ENCODE results near the gene CSMD2. TPM values are rescaled to one million over a fixed set of nuclear protein-coding genes. Genes with fewer than 3 reads are reported as not detected.

The CSMD2 gene
- total and polyA plus RNA-seq, 2 donors (not counting 1 experiment from before 2014, with no cell fraction given) = 2.2 to 7.6 TPM

GRCh38 chr1:34089731-34090130, 75.3 kb downstream of the CSMD2 start:
- no peak overlapping the region for H3K9ac ChIP-seq (ENCODE audit: insufficient read depth, low read length)
- no peak overlapping the region for H3K4me2 ChIP-seq (ENCODE audit: extremely low read depth, insufficient read depth, low read length)
- H4K20me1 ChIP-seq (ENCODE audit: control insufficient read depth, extremely low read depth, insufficient read depth, low read length) = no peaks in the 10 kb centered on the region
- no peaks in the 10 kb centered on the region for H3K27me3 ChIP-seq (ENCODE audit: control insufficient read depth, insufficient read depth, low read length)
- TF ChIP-seq, protein P1, sequence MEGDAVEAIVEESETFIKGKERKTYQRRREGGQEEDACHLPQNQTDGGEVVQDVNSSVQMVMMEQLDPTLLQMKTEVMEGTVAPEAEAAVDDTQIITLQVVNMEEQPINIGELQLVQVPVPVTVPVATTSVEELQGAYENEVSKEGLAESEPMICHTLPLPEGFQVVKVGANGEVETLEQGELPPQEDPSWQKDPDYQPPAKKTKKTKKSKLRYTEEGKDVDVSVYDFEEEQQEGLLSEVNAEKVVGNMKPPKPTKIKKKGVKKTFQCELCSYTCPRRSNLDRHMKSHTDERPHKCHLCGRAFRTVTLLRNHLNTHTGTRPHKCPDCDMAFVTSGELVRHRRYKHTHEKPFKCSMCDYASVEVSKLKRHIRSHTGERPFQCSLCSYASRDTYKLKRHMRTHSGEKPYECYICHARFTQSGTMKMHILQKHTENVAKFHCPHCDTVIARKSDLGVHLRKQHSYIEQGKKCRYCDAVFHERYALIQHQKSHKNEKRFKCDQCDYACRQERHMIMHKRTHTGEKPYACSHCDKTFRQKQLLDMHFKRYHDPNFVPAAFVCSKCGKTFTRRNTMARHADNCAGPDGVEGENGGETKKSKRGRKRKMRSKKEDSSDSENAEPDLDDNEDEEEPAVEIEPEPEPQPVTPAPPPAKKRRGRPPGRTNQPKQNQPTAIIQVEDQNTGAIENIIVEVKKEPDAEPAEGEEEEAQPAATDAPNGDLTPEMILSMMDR (conservative IDR thresholded peaks at IDR 0.05 in 1 of 2, IDR thresholded peaks at IDR 0.05 in 1 of 2; ENCODE audit: low read depth in 1 of 2, low read length in 2 of 2) = no peak
- TF ChIP-seq EZH2 (IDR thresholded peaks at IDR 0.05; ENCODE audit: low read length, missing control alignments) = no peak
- no peak for DNase-seq (ENCODE audit: low read depth in 2 of 2)
- H3K4me3 ChIP-seq (replicated peaks in 1 of 4; ENCODE audit: control extremely low read depth in 1 of 4, insufficient read depth in 1 of 4, low read depth in 3 of 4, low read length in 4 of 4) = no peak overlapping the region
- H3K9me3 ChIP-seq (ENCODE audit: control insufficient read depth, insufficient read depth, low read depth, low read length) = no peaks in the 10 kb centered on the region
- H3K36me3 ChIP-seq (ENCODE audit: control insufficient read depth, insufficient read depth, low read length) = no peaks in the 10 kb centered on the region
- H3K27ac ChIP-seq (ENCODE audit: insufficient read depth, low read length) = no peak overlapping the region
- H3K79me2 ChIP-seq (ENCODE audit: control insufficient read depth, insufficient read depth, low read length) = no peaks in the 10 kb centered on the region
- H2AFZ ChIP-seq (ENCODE audit: low read length) = no peak overlapping the region
- no peaks in the 10 kb centered on the region for H3K4me1 ChIP-seq (ENCODE audit: control insufficient read depth, extremely low read depth, insufficient read depth, low read length)

DNA sequence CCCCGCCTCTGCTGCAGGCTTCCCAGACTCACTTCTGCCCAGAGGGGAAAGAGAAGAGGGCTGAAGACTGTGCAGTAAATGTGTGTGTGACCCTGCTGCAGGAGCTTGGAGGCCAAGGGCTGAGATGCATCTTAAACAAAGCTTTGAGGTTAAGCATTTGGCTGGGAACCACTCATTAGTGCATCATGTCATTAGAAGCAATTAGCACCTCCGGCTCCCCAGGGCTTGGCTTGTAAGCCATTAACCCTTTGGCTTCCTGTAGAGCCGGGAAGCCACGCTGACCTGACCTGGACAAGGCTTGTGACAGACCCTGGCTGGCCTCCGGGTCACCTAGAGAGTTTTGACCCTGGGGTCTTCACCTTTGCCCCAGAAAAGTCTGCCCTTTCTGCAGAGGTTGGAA, 77.0 kb downstream of the CSMD2 start:
- Histone ChIP-seq H3K27ac (ENCODE audit: insufficient read depth, low read length) (no peak overlapping the region), H3K36me3 (ENCODE audit: control insufficient read depth, insufficient read depth, low read length) (no peaks in the 10 kb centered on the region), H3K9ac (ENCODE audit: insufficient read depth, low read length) (no peak overlapping the region), H2AFZ (ENCODE audit: low read length) (no peak overlapping the region), H3K27me3 (ENCODE audit: control insufficient read depth, insufficient read depth, low read length) (no peaks in the 10 kb centered on the region), H3K9me3 (ENCODE audit: control insufficient read depth, insufficient read depth, low read depth, low read length) (no peaks in the 10 kb centered on the region), H4K20me1 (ENCODE audit: control insufficient read depth, extremely low read depth, insufficient read depth, low read length) (no peaks in the 10 kb centered on the region), H3K4me1 (ENCODE audit: control insufficient read depth, extremely low read depth, insufficient read depth, low read length) (no peaks in the 10 kb centered on the region), H3K4me2 (ENCODE audit: extremely low read depth, insufficient read depth, low read length) (no peak overlapping the region), H3K4me3 (replicated peaks in 1 of 4; ENCODE audit: control extremely low read depth in 1 of 4, insufficient read depth in 1 of 4, low read depth in 3 of 4, low read length in 4 of 4) (no peak overlapping the region), H3K79me2 (ENCODE audit: control insufficient read depth, insufficient read depth, low read length) (no peaks in the 10 kb centered on the region)
- TF ChIP-seq, protein P1 (conservative IDR thresholded peaks at IDR 0.05 in 1 of 2, IDR thresholded peaks at IDR 0.05 in 1 of 2; ENCODE audit: low read depth in 1 of 2, low read length in 2 of 2) = no peak
- TF ChIP-seq EZH2 (IDR thresholded peaks at IDR 0.05; ENCODE audit: low read length, missing control alignments) = no peak
- DNase-seq (ENCODE audit: low read depth in 2 of 2) = no peak

DNA sequence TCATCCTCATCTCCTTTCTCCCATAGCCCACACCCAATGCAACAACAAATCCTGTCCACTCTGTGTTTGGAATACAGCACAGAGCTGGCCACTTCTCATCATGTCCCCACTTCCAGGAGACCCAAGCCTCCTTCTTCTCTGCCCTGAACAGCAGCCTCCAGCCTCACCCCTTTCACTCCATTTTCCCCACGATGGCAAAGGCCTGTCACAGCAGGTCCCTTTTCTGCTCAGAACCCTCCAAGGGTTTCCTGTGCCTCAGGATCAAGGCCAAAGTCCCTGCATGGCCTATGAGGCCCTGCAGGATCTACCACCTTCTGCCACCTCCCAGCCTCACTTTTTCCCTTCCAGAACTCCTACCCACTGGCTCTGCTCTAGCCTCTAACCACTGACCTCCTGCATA, 78.5 kb downstream of the CSMD2 start:
- Histone ChIP-seq H3K36me3 (ENCODE audit: control insufficient read depth, insufficient read depth, low read length) (no peaks in the 10 kb centered on the region), H3K4me1 (ENCODE audit: control insufficient read depth, extremely low read depth, insufficient read depth, low read length) (no peaks in the 10 kb centered on the region), H3K9me3 (ENCODE audit: control insufficient read depth, insufficient read depth, low read depth, low read length) (no peaks in the 10 kb centered on the region), H3K9ac (ENCODE audit: insufficient read depth, low read length) (no peak overlapping the region), H3K4me2 (ENCODE audit: extremely low read depth, insufficient read depth, low read length) (no peak overlapping the region), H4K20me1 (ENCODE audit: control insufficient read depth, extremely low read depth, insufficient read depth, low read length) (no peaks in the 10 kb centered on the region), H3K27me3 (ENCODE audit: control insufficient read depth, insufficient read depth, low read length) (no peaks in the 10 kb centered on the region), H3K4me3 (replicated peaks in 1 of 4; ENCODE audit: control extremely low read depth in 1 of 4, insufficient read depth in 1 of 4, low read depth in 3 of 4, low read length in 4 of 4) (no peak overlapping the region), H3K27ac (ENCODE audit: insufficient read depth, low read length) (no peak overlapping the region), H2AFZ (ENCODE audit: low read length) (no peak overlapping the region), H3K79me2 (ENCODE audit: control insufficient read depth, insufficient read depth, low read length) (no peaks in the 10 kb centered on the region)
- DNase-seq (ENCODE audit: low read depth in 2 of 2) = no peak
- TF ChIP-seq, protein P1 (conservative IDR thresholded peaks at IDR 0.05 in 1 of 2, IDR thresholded peaks at IDR 0.05 in 1 of 2; ENCODE audit: low read depth in 1 of 2, low read length in 2 of 2) = no peak
- no peak for TF ChIP-seq EZH2 (IDR thresholded peaks at IDR 0.05; ENCODE audit: low read length, missing control alignments)
